Measurements from ENCODE around the gene SUGP2.

DNA sequence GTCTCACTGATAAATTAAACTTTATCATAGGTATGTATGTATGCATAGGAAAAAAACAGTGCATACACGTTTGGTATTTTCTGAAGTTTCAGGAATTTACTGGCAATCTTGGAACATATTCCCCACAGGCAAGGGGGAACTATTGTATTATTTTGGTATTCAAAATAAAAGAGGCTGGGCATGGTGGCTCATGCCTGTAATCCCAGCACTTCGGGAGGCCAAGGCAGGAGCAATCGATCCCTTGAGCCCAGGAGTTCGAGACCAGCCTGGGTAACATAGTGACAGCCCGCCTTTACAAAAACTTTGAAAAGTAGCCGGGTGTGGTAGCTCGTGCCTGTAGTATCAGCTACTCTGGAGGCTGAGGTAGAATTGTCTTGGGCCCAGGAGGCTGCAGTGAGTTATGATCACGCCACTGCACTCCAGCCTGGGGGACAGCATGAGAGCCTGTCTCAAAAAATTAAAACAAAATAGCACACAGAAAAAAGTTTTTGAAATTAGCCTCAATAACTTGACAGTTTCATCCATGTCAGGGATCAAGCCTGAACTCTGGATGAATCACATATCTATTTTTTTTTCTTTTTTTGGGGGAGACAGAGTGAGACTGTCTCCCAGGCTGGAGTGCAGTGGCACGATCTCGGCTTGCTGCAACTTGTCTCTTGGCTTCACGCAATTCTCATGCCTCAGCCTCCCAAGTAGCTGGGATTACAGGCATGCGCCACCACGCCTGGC, 63.2 kb downstream of the SUGP2 start:
- TF ChIP-seq, protein P1, sequence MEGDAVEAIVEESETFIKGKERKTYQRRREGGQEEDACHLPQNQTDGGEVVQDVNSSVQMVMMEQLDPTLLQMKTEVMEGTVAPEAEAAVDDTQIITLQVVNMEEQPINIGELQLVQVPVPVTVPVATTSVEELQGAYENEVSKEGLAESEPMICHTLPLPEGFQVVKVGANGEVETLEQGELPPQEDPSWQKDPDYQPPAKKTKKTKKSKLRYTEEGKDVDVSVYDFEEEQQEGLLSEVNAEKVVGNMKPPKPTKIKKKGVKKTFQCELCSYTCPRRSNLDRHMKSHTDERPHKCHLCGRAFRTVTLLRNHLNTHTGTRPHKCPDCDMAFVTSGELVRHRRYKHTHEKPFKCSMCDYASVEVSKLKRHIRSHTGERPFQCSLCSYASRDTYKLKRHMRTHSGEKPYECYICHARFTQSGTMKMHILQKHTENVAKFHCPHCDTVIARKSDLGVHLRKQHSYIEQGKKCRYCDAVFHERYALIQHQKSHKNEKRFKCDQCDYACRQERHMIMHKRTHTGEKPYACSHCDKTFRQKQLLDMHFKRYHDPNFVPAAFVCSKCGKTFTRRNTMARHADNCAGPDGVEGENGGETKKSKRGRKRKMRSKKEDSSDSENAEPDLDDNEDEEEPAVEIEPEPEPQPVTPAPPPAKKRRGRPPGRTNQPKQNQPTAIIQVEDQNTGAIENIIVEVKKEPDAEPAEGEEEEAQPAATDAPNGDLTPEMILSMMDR (optimal IDR thresholded peaks at IDR 0.05 in 1 of 3, IDR thresholded peaks at IDR 0.05 in 1 of 3, conservative IDR thresholded peaks at IDR 0.05 in 1 of 3; ENCODE audit: extremely low read depth in 1 of 3, insufficient read depth in 2 of 3, low read length in 3 of 3) = no peak
- TF ChIP-seq EZH2 (IDR thresholded peaks at IDR 0.05; ENCODE audit: low read length) = no peak

Measured in keratinocyte (primary cell).